PC-3 (cell line): Measurements from ENCODE around the gene TTYH1. TPM values are rescaled to one million over a fixed set of nuclear protein-coding genes. Genes with fewer than 3 reads are reported as not detected.
A peak's percentile ranks its signal among the peaks of the same experiment; 100 is the strongest.

Experiments used
- ATAC-seq: fragments of 200-7000 bp; cut with Tn5 transposase; 2 replicates; pipeline ENCODE4 v1.9.1; 2020; ENCODE audit warnings: mild to moderate bottlenecking, moderate library complexity
- BruUV-seq: library from RNA; stranded (reverse); fragments of 400-500 nt; replicated peaks from 2 replicates; lab custom pipeline; 2021; lab: Mats Ljungman, UMichigan
- CTCF ChIA-PET: fragments of 300-600 bp; sonication (Branson Sonifier 250); formaldehyde crosslinking; loops from one replicate; lab custom pipeline; 2022; ENCODE audit warnings: antibody characterized with exemption; lab: Charles Lee
- POLR2A ChIA-PET: fragments of 300-600 bp; sonication (Branson Sonifier 250); formaldehyde crosslinking; loops from one replicate; lab custom pipeline; 2022; ENCODE audit warnings: antibody characterized with exemption; ENCODE audit not compliant: unreplicated experiment; lab: Charles Lee
- DNase-seq: peaks from one replicate; pipeline ENCODE4 v3.0.0-alpha.2; 2015
- H2AFZ ChIP-seq: fragments of 300-600 bp; sonication (generic); 2 replicates; pipeline ENCODE4 v1.6.0; 2016; ENCODE audit warnings: antibody characterized with exemption, low read length
- H3F3A ChIP-seq: fragments of 300-600 bp; sonication (generic); one replicate; pipeline ENCODE4 v1.6.0; 2017; ENCODE audit warnings: antibody characterized with exemption, low read length, control low read depth, mild to moderate bottlenecking; ENCODE audit not compliant: unreplicated experiment
- H3K27ac ChIP-seq: fragments of 300-600 bp; sonication (generic); 2 replicates; pipeline ENCODE4 v1.5.1; 2016; ENCODE audit warnings: mild to moderate bottlenecking, low read length
- H3K27me3 ChIP-seq: fragments of 300-600 bp; sonication (generic); 2 replicates; pipeline ENCODE4 v1.6.1; 2016; ENCODE audit warnings: low read length, mixed read lengths
- H3K36me3 ChIP-seq: fragments of 300-600 bp; sonication (generic); 2 replicates; pipeline ENCODE4 v1.6.1; 2016; ENCODE audit warnings: low read depth, mixed run types, low read length, mixed read lengths
- H3K4me1 ChIP-seq: fragments of 300-600 bp; sonication (generic); 2 replicates; pipeline ENCODE4 v1.5.1; 2016; ENCODE audit warnings: low read length; ENCODE audit not compliant: insufficient read depth
- H3K4me2 ChIP-seq: fragments of 300-600 bp; sonication (generic); 2 replicates; pipeline ENCODE4 v1.6.0; 2016; ENCODE audit warnings: low read length
- H3K4me3 ChIP-seq: fragments of 300-600 bp; sonication (generic); 2 replicates; pipeline ENCODE4 v1.5.1; 2016; ENCODE audit warnings: mild to moderate bottlenecking, low read length, mixed read lengths
- H3K79me2 ChIP-seq: fragments of 300-600 bp; sonication (generic); 2 replicates; pipeline ENCODE4 v1.6.1; 2017; ENCODE audit warnings: low read length, mixed read lengths
- H3K9ac ChIP-seq: fragments of 300-600 bp; sonication (generic); 2 replicates; pipeline ENCODE4 v1.6.0; 2016; ENCODE audit warnings: mild to moderate bottlenecking, low read length
- H3K9me2 ChIP-seq: fragments of 300-600 bp; sonication (generic); replicated peaks from 2 replicates; pipeline ENCODE4 v1.6.1; 2016; ENCODE audit warnings: mixed run types, low read length, mixed read lengths
- H3K9me3 ChIP-seq: fragments of 300-600 bp; sonication (generic); 2 replicates; pipeline ENCODE4 v1.6.1; 2016; ENCODE audit warnings: low read length, mixed read lengths
- H4K20me1 ChIP-seq: fragments of 300-600 bp; sonication (generic); 2 replicates; pipeline ENCODE4 v1.6.1; 2016; ENCODE audit warnings: low read length, mixed read lengths
- EZH2 ChIP-seq: fragments of 300-600 bp; sonication (generic); IDR thresholded peaks from one replicate; pipeline ENCODE4 v1.6.1; 2017; ENCODE audit warnings: antibody characterized with exemption, mild to moderate bottlenecking, low read length; ENCODE audit not compliant: unreplicated experiment
- EZH2phosphoT487 ChIP-seq: fragments of 300-600 bp; sonication (generic); IDR thresholded peaks from 2 replicates; pipeline ENCODE4 v1.6.1; 2018; ENCODE audit warnings: mild to moderate bottlenecking, antibody characterized with exemption, low read length, borderline replicate concordance
- intact Hi-C: fragments of 100-400 bp; cut with micrococcal nuclease; formaldehyde crosslinking; loops from 2 replicates; pipeline ENCODE4 v1.9.0; 2023
- total RNA-seq: library from RNA; depleted of rRNA; stranded (reverse); fragments of >200 nt; gene quantifications from 2 replicates; pipeline ENCODE4 v1.2.3, GENCODE V29; 2014
- TF ChIP-seq, protein P1 (sequence below): fragments of 300-600 bp; sonication (generic); conservative IDR thresholded peaks from 2 replicates; pipeline ENCODE4 v1.5.1; 2017; ENCODE audit warnings: antibody characterized with exemption, low read depth, mild to moderate bottlenecking, low read length

TTYH1 gene
- total RNA-seq, 1 experiment from 2014 or later, result 1.1 TPM

- Histone ChIP-seq H3K9me3 (no peaks in the 10 kb centered on the region), H3K9ac (no peak overlapping the region), H3K4me3 (no peak overlapping the region), H3K9me2 (no peaks in the 10 kb centered on the region), H3K4me2 (no peak overlapping the region), H3F3A (no peaks in the 10 kb centered on the region), H3K4me1 (no peaks in the 10 kb centered on the region), H4K20me1 (no peaks in the 10 kb centered on the region), H3K27me3 (peaks cover 17% of the 10 kb centered on the region), H3K27ac (no peak overlapping the region), H3K36me3 (no peaks in the 10 kb centered on the region), H2AFZ (no peak overlapping the region), H3K79me2 (no peaks in the 10 kb centered on the region)
- ATAC-seq, result no peak
- ChIA-PET CTCF (interaction anchor here (1.1 kb wide), 1 partner anchor 39 kb away, joined by 3 read pairs; no protein-coding TSS in a partner anchor), POLR2A (no interaction called here)
- intact Hi-C loops, result loop anchor here (10.0 kb wide), 1 partner anchor 85 kb away; no protein-coding TSS in a partner anchor
- no peak for DNase-seq
- no TSS peak for BruUV-seq
- TF ChIP-seq EZH2phosphoT487 (no peak), EZH2 (no peak)
- TF ChIP-seq, protein P1, sequence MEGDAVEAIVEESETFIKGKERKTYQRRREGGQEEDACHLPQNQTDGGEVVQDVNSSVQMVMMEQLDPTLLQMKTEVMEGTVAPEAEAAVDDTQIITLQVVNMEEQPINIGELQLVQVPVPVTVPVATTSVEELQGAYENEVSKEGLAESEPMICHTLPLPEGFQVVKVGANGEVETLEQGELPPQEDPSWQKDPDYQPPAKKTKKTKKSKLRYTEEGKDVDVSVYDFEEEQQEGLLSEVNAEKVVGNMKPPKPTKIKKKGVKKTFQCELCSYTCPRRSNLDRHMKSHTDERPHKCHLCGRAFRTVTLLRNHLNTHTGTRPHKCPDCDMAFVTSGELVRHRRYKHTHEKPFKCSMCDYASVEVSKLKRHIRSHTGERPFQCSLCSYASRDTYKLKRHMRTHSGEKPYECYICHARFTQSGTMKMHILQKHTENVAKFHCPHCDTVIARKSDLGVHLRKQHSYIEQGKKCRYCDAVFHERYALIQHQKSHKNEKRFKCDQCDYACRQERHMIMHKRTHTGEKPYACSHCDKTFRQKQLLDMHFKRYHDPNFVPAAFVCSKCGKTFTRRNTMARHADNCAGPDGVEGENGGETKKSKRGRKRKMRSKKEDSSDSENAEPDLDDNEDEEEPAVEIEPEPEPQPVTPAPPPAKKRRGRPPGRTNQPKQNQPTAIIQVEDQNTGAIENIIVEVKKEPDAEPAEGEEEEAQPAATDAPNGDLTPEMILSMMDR, result no peak
These were observed 64.8 kb downstream of the TTYH1 start for GRCh38 chr19:54480051-54480450.

GRCh38 chr19:54481326-54481930 lies 66.2 kb downstream of the TTYH1 start:
- ATAC-seq, result peak; percentile 51
- no TSS peak for BruUV-seq
- POLR2A ChIA-PET, result interaction anchor here (0.6 kb wide), 1 partner anchor 37 kb away, joined by 6 read pairs; no protein-coding TSS in a partner anchor

More at GRCh38 chr19:54481326-54481930, 66.2 kb downstream of the TTYH1 start:
- Histone ChIP-seq H4K20me1 (no peaks in the 10 kb centered on the region), H3K36me3 (no peaks in the 10 kb centered on the region), H2AFZ (no peak overlapping the region), H3K79me2 (no peaks in the 10 kb centered on the region), H3K9ac (no peak overlapping the region), H3K9me2 (no peaks in the 10 kb centered on the region), H3F3A (no peaks in the 10 kb centered on the region), H3K4me3 (no peak overlapping the region), H3K9me3 (no peaks in the 10 kb centered on the region), H3K4me2 (no peak overlapping the region), H3K4me1 (no peaks in the 10 kb centered on the region), H3K27ac (no peak overlapping the region), H3K27me3 (peaks cover 26% of the 10 kb centered on the region)
- TF ChIP-seq EZH2phosphoT487, result no peak
- TF ChIP-seq, protein P1, result peak; percentile 91
- peak; percentile 60 for DNase-seq
- CTCF ChIA-PET, result interaction anchor here (0.7 to 1.1 kb wide), 2 partner anchors 38 to 665 kb away, joined by 3 to 4 read pairs; no protein-coding TSS in a partner anchor
- intact Hi-C loops, result loop anchor here (1.0 to 10.0 kb wide), 2 partner anchors 83 to 195 kb away; no protein-coding TSS in a partner anchor
